DOHH2 (cell line): Measurements from ENCODE around the gene PARP8.
A peak's percentile ranks its signal among the peaks of the same experiment; 100 is the strongest.

ENCODE experiments used
- H3F3A ChIP-seq: fragments of 200-600 bp; sonication (generic), shearing (Covaris generic); 2 replicates; pipeline ENCODE4 v1.6.0; 2016; ENCODE audit warnings: antibody characterized with exemption, mild to moderate bottlenecking; ENCODE audit not compliant: control insufficient read depth, insufficient read depth
- H3K27ac ChIP-seq: fragments of 200-600 bp; sonication (generic); 2 replicates; pipeline ENCODE4 v1.5.1; 2014; ENCODE audit warnings: low read depth, mild to moderate bottlenecking, low read length, moderate library complexity
- H3K27me3 ChIP-seq: fragments of 200-600 bp; sonication (generic); 2 replicates; pipeline ENCODE4 v1.6.1; 2014; ENCODE audit warnings: mild to moderate bottlenecking, low read length, mixed read lengths; ENCODE audit not compliant: control insufficient read depth
- H3K36me3 ChIP-seq: fragments of 200-600 bp; sonication (generic); 2 replicates; pipeline ENCODE4 v1.6.1; 2014; ENCODE audit warnings: mild to moderate bottlenecking, low read length, moderate library complexity, mixed read lengths; ENCODE audit not compliant: control insufficient read depth
- H3K4me1 ChIP-seq: fragments of 200-600 bp; sonication (generic); 2 replicates; pipeline ENCODE4 v1.6.1; 2014; ENCODE audit warnings: mild to moderate bottlenecking, low read length, mixed read lengths; ENCODE audit not compliant: control insufficient read depth
- H3K4me2 ChIP-seq: fragments of 200-600 bp; sonication (generic); 2 replicates; pipeline ENCODE4 v1.6.0; 2014; ENCODE audit warnings: mild to moderate bottlenecking, low read length, moderate library complexity
- H3K4me3 ChIP-seq: fragments of 200-600 bp; sonication (generic); 2 replicates; pipeline ENCODE4 v1.5.1; 2014; ENCODE audit warnings: mild to moderate bottlenecking, low read length, mixed read lengths
- H3K79me2 ChIP-seq: fragments of 200-600 bp; sonication (generic); 2 replicates; pipeline ENCODE4 v1.6.1; 2014; ENCODE audit warnings: mild to moderate bottlenecking, low read length, mixed read lengths; ENCODE audit not compliant: control insufficient read depth
- H3K9me2 ChIP-seq: fragments of 200-600 bp; sonication (generic); replicated peaks from 2 replicates; pipeline ENCODE4 v1.6.1; 2014; ENCODE audit warnings: mild to moderate bottlenecking, low read length, mixed read lengths; ENCODE audit not compliant: control insufficient read depth
- H3K9me3 ChIP-seq: fragments of 200-600 bp; sonication (generic); 2 replicates; pipeline ENCODE4 v1.6.1; 2014; ENCODE audit warnings: antibody characterized with exemption, low read length, mixed read lengths; ENCODE audit not compliant: control insufficient read depth, insufficient read depth
- H4K20me1 ChIP-seq: fragments of 200-600 bp; sonication (generic); 2 replicates; pipeline ENCODE4 v1.6.0; 2014; ENCODE audit warnings: low read depth, mild to moderate bottlenecking, antibody characterized with exemption, low read length, moderate library complexity; ENCODE audit not compliant: control insufficient read depth, insufficient read depth
- EZH2phosphoT487 ChIP-seq: fragments of 200-600 bp; sonication (generic); IDR thresholded peaks from 2 replicates; pipeline ENCODE4 v1.6.1; 2017; ENCODE audit warnings: borderline replicate concordance, mild to moderate bottlenecking, antibody characterized with exemption, low read length, moderate library complexity, mixed read lengths
- TF ChIP-seq, protein P1 (sequence below): fragments of 200-600 bp; sonication (generic); IDR thresholded peaks from one replicate; pipeline ENCODE4 v1.5.1; 2014; ENCODE audit warnings: antibody characterized with exemption, mild to moderate bottlenecking, low read depth, low read length; ENCODE audit not compliant: poor library complexity, severe bottlenecking

PARP8 gene

GRCh38 chr5:50854082-50854481 is 187.6 kb downstream of the PARP8 start:
- Histone ChIP-seq H4K20me1 (no peaks in the 10 kb centered on the region), H3K27me3 (no peaks in the 10 kb centered on the region), H3K27ac (no peak overlapping the region), H3K9me3 (peaks cover 3% of the 10 kb centered on the region; the same call in 1 of the 2 replicates), H3K36me3 (peaks cover 6% of the 10 kb centered on the region), H3K4me2 (0 out of 2 replicates have a peak overlapping the region, but pooled peaks have one; percentile 55), H3K4me3 (no peak overlapping the region), H3F3A (no peaks in the 10 kb centered on the region), H3K4me1 (peaks cover 56% of the 10 kb centered on the region), H3K79me2 (no peaks in the 10 kb centered on the region), H3K9me2 (no peaks in the 10 kb centered on the region)
- no peak for TF ChIP-seq EZH2phosphoT487
- TF ChIP-seq, protein P1, sequence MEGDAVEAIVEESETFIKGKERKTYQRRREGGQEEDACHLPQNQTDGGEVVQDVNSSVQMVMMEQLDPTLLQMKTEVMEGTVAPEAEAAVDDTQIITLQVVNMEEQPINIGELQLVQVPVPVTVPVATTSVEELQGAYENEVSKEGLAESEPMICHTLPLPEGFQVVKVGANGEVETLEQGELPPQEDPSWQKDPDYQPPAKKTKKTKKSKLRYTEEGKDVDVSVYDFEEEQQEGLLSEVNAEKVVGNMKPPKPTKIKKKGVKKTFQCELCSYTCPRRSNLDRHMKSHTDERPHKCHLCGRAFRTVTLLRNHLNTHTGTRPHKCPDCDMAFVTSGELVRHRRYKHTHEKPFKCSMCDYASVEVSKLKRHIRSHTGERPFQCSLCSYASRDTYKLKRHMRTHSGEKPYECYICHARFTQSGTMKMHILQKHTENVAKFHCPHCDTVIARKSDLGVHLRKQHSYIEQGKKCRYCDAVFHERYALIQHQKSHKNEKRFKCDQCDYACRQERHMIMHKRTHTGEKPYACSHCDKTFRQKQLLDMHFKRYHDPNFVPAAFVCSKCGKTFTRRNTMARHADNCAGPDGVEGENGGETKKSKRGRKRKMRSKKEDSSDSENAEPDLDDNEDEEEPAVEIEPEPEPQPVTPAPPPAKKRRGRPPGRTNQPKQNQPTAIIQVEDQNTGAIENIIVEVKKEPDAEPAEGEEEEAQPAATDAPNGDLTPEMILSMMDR, result no peak

DNA sequence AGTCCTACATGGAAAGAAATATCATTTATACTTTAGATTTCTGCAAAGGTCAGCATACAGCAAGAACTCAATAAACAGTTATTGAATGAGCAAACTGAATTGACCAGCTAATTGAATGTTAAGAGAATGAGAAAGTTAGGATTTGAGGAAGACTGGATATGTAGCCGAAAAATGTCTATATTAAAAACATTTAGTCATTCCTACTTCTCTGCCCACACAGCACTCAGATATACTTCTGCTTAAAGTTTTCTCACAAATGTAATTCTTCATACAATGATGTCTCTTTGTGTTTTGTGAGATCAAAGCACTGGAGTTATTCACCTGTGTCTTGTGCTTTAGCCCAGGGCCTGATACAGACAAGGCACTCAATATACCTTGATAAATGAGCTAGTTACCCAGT is 188.6 kb downstream of the PARP8 start:
- Histone ChIP-seq H4K20me1 (no peaks in the 10 kb centered on the region), H3K9me2 (no peaks in the 10 kb centered on the region), H3K4me2 (no peak overlapping the region), H3K4me3 (no peak overlapping the region), H3K4me1 (peaks cover 56% of the 10 kb centered on the region), H3K27me3 (no peaks in the 10 kb centered on the region), H3K79me2 (no peaks in the 10 kb centered on the region), H3F3A (no peaks in the 10 kb centered on the region), H3K27ac (no peak overlapping the region), H3K9me3 (peaks cover 3% of the 10 kb centered on the region; the same call in 1 of the 2 replicates), H3K36me3 (peaks cover 6% of the 10 kb centered on the region)
- TF ChIP-seq EZH2phosphoT487, result no peak
- TF ChIP-seq, protein P1, result no peak

GRCh38 chr5:50856401-50857119 is 190.1 kb downstream of the PARP8 start:
- Histone ChIP-seq H3K27ac (peak overlapping the region; percentile 40), H3K9me3 (peaks cover 3% of the 10 kb centered on the region; the same call in 1 of the 2 replicates), H4K20me1 (no peaks in the 10 kb centered on the region), H3K79me2 (no peaks in the 10 kb centered on the region), H3K4me3 (peak overlapping the region; percentile 49), H3K27me3 (no peaks in the 10 kb centered on the region), H3F3A (no peaks in the 10 kb centered on the region), H3K4me1 (peaks cover 56% of the 10 kb centered on the region), H3K4me2 (peak overlapping the region; percentile 79), H3K36me3 (peaks cover 6% of the 10 kb centered on the region), H3K9me2 (no peaks in the 10 kb centered on the region)
- no peak for TF ChIP-seq EZH2phosphoT487
- TF ChIP-seq, protein P1, result no peak
